Epithelial cell of proximal tubule (primary cell): Measurements from ENCODE around the gene PSMC3IP. TPM values are rescaled to one million over a fixed set of nuclear protein-coding genes. Genes with fewer than 3 reads are reported as not detected.
A peak's percentile ranks its signal among the peaks of the same experiment; 100 is the strongest.
"Not testable (repeated sequence)": the region's sequence is repeated elsewhere in the genome, so short reads cannot be mapped to it uniquely, and the experiment has no call there.

ENCODE experiments used
- DNase-seq: peaks from one replicate; pipeline ENCODE4 v3.0.0-alpha.2; 2011; ENCODE audit warnings: low read depth
- H3K4me3 ChIP-seq: 2 replicates; pipeline ENCODE4 v1.5.1; 2011; ENCODE audit warnings: low read depth, mild to moderate bottlenecking, low read length
- CTCF ChIP-seq: conservative IDR thresholded peaks from 2 replicates; pipeline ENCODE4 v1.5.1; 2012; ENCODE audit warnings: low read depth, mild to moderate bottlenecking, low read length
- total RNA-seq: library from RNA; depleted of rRNA; stranded (reverse); fragments of >200 nt; gene quantifications from 2 replicates; pipeline ENCODE4 v1.2.3, GENCODE V29; 2015

Gene PSMC3IP
- total RNA-seq, result 23.8 and 25.9 TPM in 2 replicates

GRCh38 chr17:42577532-42578281 lies at the start of gene PSMC3IP:
Gene PSMC3IP (minus strand): TSS chr17:42577729. CDS start chr17:42577686, 43 bp downstream.
- peak within 1 kb of the TSS; percentile 98 for H3K4me3 ChIP-seq
- peak; percentile 49 for TF ChIP-seq CTCF
- DNase-seq, result peak; percentile 59

GRCh38 chr17:42623732-42624596 lies 46.4 kb upstream of the PSMC3IP start:
- no peak for DNase-seq
- no peak overlapping the region for H3K4me3 ChIP-seq

GRCh38 chr17:42623271-42623670 lies 45.7 kb upstream of the PSMC3IP start:
- DNase-seq, result no peak
- TF ChIP-seq CTCF, result no peak
- H3K4me3 ChIP-seq, result no peak overlapping the region

More at GRCh38 chr17:42623732-42624596, 46.4 kb upstream of the PSMC3IP start:
- no peak for TF ChIP-seq CTCF

- not testable (repeated sequence) for H3K4me3 ChIP-seq, DNase-seq
Measured at GRCh38 chr17:42621987-42622386, 44.5 kb upstream of the PSMC3IP start.

GRCh38 chr17:42618442-42619150 lies 41.1 kb upstream of the PSMC3IP start:
- peak; percentile 46 for TF ChIP-seq CTCF
- H3K4me3 ChIP-seq, result no peak overlapping the region
- no peak for DNase-seq

GRCh38 chr17:42617956-42618431 lies 40.5 kb upstream of the PSMC3IP start:
- DNase-seq, result no peak
- TF ChIP-seq CTCF, result no peak

More at GRCh38 chr17:42617956-42618431, 40.5 kb upstream of the PSMC3IP start:
- H3K4me3 ChIP-seq, result no peak overlapping the region
